Pancreas (tissue), 10 donors: ENCODE data around the gene SEC23A. TPM values are rescaled to one million over a fixed set of nuclear protein-coding genes. Genes with fewer than 3 reads are reported as not detected.
"Not testable (repeated sequence)": the region's sequence is repeated elsewhere in the genome, so short reads cannot be mapped to it uniquely, and the experiment has no call there.

Experiments used
- ATAC-seq, 4 donors: fragments of 200-7000 bp; cut with Tn5 transposase; one replicate each; pipeline versions ENCODE4 v1.8.0 to v1.9.1; 2020; ENCODE audit warnings: mild to moderate bottlenecking in 4 of 4, moderate library complexity in 4 of 4
- DNase-seq, 6 donors: peaks; one replicate each; pipeline ENCODE4 v3.0.0-alpha.2; 2020
- FAIRE-seq: peaks from 2 replicates; lab custom pipeline; 2012; peaks lifted over from hg19 to GRCh38; lab: Jason Lieb, UNC
- H3K27ac ChIP-seq, 4 donors: fragments of 200-600 bp; sonication (generic); 1 replicate in 3 of 4; 2 replicates in 1 of 4; pipeline versions ENCODE4 v1.5.0 to v1.8.0; 2020
- H3K27me3 ChIP-seq, 4 donors: fragments of 200-600 bp; one replicate each; pipeline ENCODE4 v1.8.0; 2021
- H3K36me3 ChIP-seq, 3 donors: fragments of 200-600 bp; sonication (generic) in 1 of 3; one replicate each; pipeline versions ENCODE4 v1.5.0 to v1.8.0; 2020 to 2021
- H3K4me1 ChIP-seq, 3 donors: fragments of 200-600 bp; one replicate each; pipeline ENCODE4 v1.8.0; 2021
- H3K4me3 ChIP-seq, 4 donors: fragments of 200-600 bp; sonication (generic) in 2 of 4; one replicate each; pipeline versions ENCODE4 v1.5.0 to v1.8.0; 2020 to 2021
- H3K9me3 ChIP-seq, 4 donors: fragments of 200-600 bp; one replicate each; pipeline ENCODE4 v1.8.0; 2021
- CTCF ChIP-seq, 4 donors: fragments of 200-600 bp; sonication (generic) in 3 of 4; IDR thresholded peaks; one replicate each; pipeline versions ENCODE4 v1.5.0 to v1.8.0; 2021; ENCODE audit warnings: antibody characterized with exemption in 4 of 4
- WGBS, 2 donors: extraction: QIAGEN DNeasy Blood & Tissue Kit; methylation state at CpG; one replicate each; pipeline ENCODE4 v1.1.7; 2013; 5-methylcytosine and 5-hydroxymethylcytosine counted together
- intact Hi-C, 3 donors: fragments of 100-400 bp; cut with DNase I; formaldehyde crosslinking; loops; one replicate each; pipeline versions ENCODE4 v1.11.1 to v1.14.2; 2022
- polyA plus RNA-seq, 2 donors: library from polyadenylated mRNA; stranded (reverse); fragments of 200-250 nt; gene quantifications; one replicate each; pipeline ENCODE4 v1.2.3, GENCODE V29; 2013
- total RNA-seq, 6 donors: library from RNA; stranded (reverse); fragmentation: NEBNext Ultra II Directional in 4 of 6; extraction: Animal tissue kit (Norgen Biotek cat#: 25700) in 4 of 6; gene quantifications; one replicate each; pipeline versions ENCODE4 v1.2.1 to v1.2.4, GENCODE V29; 2021 to 2023
- donor health status: healthy with polysubstance abuse.
- donor health status: DM: no; HTN: no; CAD: no; lungs with moderate emphysema.
- donor health status: DM: no; HTN: no; CAD: no.
- donor health status: control.
- donor health status: control.
- donor health status: Bipolar disorder and iron deficiency.
- donor health status: DM: yes; HTN: yes; CAD: no.
- donor health status: DM: no; HTN: no; CAD: no.
- donor health status: DM: no; HTN: no; CAD: no.
- donor health status: DM: yes; HTN: yes; CAD: no.

SEC23A gene
- total RNA-seq (10 to 100 TPM in 4 of 6 donors, 1 to 10 TPM in 2; 8.5 to 19.7 (median 11.7) TPM), polyA plus RNA-seq (1 to 10 TPM; 7.6 to 8.4 TPM)

DNA sequence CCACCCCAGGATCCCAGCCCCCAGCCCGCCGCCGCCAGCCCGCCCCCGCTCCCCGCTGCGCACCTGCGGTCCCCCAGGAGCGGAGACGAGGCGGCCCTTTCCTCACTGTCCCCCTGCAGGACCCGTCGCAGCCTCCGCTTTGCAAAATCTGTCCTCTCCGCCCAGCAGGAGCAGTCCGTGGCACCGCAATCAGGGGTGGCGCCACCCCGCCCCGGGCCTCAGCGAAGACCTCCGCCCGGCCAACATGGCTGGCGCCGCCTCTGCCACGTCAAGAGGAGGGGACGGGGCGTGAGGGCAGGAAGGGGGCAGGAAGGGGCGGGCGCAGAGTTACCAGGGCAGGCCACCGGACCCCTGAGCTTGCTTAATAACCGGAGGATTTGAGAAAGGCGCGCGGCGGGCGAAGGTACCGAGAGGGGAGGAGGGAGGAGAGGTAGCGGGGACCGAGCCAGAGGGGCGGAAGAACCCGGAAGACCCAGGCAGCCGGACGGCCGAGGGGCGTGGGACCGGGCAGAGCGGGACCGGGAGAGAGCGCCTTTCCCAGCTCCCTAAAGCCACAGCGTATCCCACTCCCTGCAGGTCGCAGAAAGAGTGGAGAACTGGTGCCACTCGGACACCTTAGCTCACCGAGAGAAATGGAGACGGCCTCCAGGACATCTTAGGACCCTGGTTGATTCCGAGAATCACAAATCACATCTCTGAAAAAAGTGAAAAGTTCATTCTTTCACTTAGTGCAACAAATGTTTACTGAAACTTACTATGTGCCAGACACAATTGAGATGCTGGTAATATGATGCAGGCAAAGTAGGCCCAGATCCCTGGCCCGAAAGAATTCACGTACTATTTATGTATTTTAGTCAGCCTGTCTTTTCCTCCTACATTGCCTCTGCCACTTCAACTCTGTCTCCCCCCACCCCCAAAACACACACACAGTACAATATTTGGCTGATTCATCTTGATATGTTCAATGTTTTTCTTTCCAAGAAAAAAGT lies at the start of gene SEC23A:
SEC23A (minus strand) TSS at position 267 of the 989 bp plus-strand sequence. CDS start 7,117 bp downstream, outside the sequence.
- Histone ChIP-seq H3K36me3 (no peaks in the 10 kb centered on the region), H3K27me3 (no peaks in the 10 kb centered on the region), H3K9me3 (no peaks in the 10 kb centered on the region), H3K27ac (peak within 1 kb of the TSS; percentile 89 to 98 (median 96)), H3K4me3 (peak within 1 kb of the TSS; percentile 75 to 96 (median 84)), H3K4me1 (peaks cover 5 to 19% (median 9%) of the 10 kb centered on the region in 3 donors)
- intact Hi-C loops, result no loop called here
- peak; percentile 94 to 98 (median 96) for ATAC-seq
- no peak for TF ChIP-seq CTCF (IDR thresholded peaks at IDR 0.05)
- WGBS, 2 donors, result 0 to 1% methylated on average over 53 to 58 of the region's 58 CpGs
- DNase-seq, result peak; percentile 84 to 94 (median 91)
- no peak for FAIRE-seq

DNA sequence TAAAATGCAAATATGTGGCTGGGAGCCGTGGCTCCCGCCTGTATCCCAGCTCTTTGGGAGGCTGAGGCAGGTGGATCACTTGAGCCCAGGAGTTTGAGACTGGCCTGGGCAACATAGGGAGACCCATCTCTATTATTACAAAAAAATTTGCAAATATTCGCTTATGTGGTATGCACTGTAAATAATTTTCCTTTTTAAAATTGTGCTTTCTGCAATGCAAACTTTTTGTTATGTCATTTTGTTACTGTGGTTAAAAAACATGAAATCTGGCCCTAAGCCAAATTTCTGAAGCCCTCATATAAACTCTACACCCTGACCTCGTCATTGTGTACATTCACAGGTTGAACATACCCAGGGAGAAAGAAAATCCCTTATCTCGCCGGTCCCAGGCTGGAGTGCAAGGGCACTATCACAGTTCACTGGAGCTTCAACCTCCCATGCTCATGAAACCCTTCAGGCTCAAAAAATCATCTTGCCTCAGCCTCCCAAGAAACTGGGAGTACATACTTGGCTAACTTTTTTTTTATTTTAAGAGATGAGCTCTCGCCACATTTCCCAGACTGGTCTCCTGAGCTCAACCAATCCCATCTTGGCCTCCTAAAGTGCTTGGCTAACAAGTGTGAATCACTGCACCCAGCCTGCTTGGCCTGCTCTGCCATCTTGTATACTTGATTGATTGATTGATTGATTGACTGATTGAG lies 42.4 kb upstream of the SEC23A start:
- intact Hi-C loops, result no loop called here
- no peak for DNase-seq
- Histone ChIP-seq H3K27me3 (no peaks in the 10 kb centered on the region), H3K27ac (no peak overlapping the region), H3K4me1 (peaks cover 0 to 5% (median 0%) of the 10 kb centered on the region in 3 donors), H3K36me3 (peaks cover 0 to 10% (median 4%) of the 10 kb centered on the region in 3 donors), H3K4me3 (no peak overlapping the region), H3K9me3 (no peaks in the 10 kb centered on the region)
- TF ChIP-seq CTCF (IDR thresholded peaks at IDR 0.05), result no peak
- FAIRE-seq, result no peak
- WGBS, 2 donors, result 52 to 63% methylated on average over 7 of the region's 7 CpGs
- peak in 1 of 4 donors; percentile 60 for ATAC-seq

- ATAC-seq, H3K36me3 ChIP-seq, FAIRE-seq, DNase-seq, H3K4me3 ChIP-seq, H3K27me3 ChIP-seq, H3K4me1 ChIP-seq, H3K27ac ChIP-seq, H3K9me3 ChIP-seq, intact Hi-C loops: not testable (repeated sequence)
- WGBS, 2 donors, result 75 to 83% methylated on average over 2 of the region's 2 CpGs
Observed at GRCh38 chr14:39143226-39143625, 40.2 kb upstream of the SEC23A start.

DNA sequence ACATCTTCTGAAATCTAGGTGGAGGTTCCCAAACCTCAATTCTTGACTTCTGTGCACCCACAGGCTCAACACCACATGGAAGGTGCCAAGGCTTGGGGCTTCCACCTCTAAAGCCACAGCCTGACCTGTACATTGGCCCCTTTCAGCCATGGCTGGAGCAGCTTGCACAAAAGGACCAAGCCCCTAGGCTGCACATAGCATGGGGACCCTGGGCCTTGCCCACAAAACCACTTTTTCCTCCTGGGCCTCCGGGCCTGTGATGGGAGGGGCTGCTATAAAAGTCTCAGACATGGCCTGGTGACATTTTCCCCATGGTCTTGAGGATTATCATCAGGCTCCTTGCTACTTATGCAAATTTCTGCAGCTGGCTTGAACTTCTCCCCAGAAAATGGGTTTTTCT lies 38.6 kb upstream of the SEC23A start:
- H3K27ac ChIP-seq, H3K27me3 ChIP-seq, DNase-seq, H3K9me3 ChIP-seq, H3K4me3 ChIP-seq, H3K36me3 ChIP-seq, H3K4me1 ChIP-seq, FAIRE-seq, intact Hi-C loops, ATAC-seq: not testable (repeated sequence)
- 100% methylated on average over 1 of the region's 1 CpG for whole genome bisulfite sequencing, 2 donors

DNA sequence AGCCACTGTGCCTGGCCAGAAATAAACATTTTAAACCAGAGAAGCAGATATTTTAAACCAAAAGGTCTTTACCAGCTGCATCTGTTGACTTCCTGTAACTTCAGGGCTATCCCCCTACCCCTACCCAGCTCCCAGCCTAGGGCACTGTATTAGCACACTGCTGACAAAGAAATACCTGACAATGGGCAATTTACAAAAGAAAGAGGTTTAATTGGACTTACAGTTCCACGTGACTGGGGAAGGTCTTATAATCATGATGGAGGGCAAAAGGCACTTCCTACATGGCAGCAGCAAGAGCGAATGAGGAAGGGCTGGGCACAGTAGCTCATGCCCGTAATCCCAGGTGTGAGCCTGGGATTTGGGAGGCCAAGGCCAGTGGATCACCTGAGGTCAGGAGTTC lies 37.1 kb upstream of the SEC23A start:
- Histone ChIP-seq H3K4me1 (no peaks in the 10 kb centered on the region), H3K4me3 (no peak overlapping the region), H3K9me3 (no peaks in the 10 kb centered on the region), H3K36me3 (peaks cover 0 to 3% (median 0%) of the 10 kb centered on the region in 3 donors), H3K27me3 (no peaks in the 10 kb centered on the region), H3K27ac (no peak overlapping the region)
- ATAC-seq (no peak), FAIRE-seq (no peak), DNase-seq (no peak)
- no peak for TF ChIP-seq CTCF (IDR thresholded peaks at IDR 0.05)
- intact Hi-C loops, result no loop called here
- WGBS, 2 donors, result 95 to 97% methylated on average over 3 of the region's 3 CpGs
